NT2/D1 (cell line): ENCODE data around the gene TSEN2.

Source experiments
- DNase-seq: peaks from one replicate; pipeline ENCODE4 v3.0.0-alpha.2; 2011; ENCODE audit warnings: low read depth, low spot score
- H3K27me3 ChIP-seq: 2 replicates; pipeline ENCODE4 v1.6.0; 2011; ENCODE audit warnings: mild to moderate bottlenecking; ENCODE audit not compliant: insufficient read length, insufficient read depth
- H3K36me3 ChIP-seq: 2 replicates; pipeline ENCODE4 v1.6.1; 2011; ENCODE audit warnings: mild to moderate bottlenecking, low read length, mixed read lengths; ENCODE audit not compliant: insufficient read depth, insufficient read length
- H3K4me1 ChIP-seq: 2 replicates; pipeline ENCODE4 v1.5.1; 2011; ENCODE audit not compliant: insufficient read depth, insufficient read length
- H3K4me3 ChIP-seq: 2 replicates; pipeline ENCODE4 v1.5.1; 2011; ENCODE audit warnings: low read depth; ENCODE audit not compliant: insufficient read length
- H3K9ac ChIP-seq: 2 replicates; pipeline ENCODE4 v1.6.0; 2011; ENCODE audit warnings: low read depth; ENCODE audit not compliant: insufficient read length
- H3K9me3 ChIP-seq: 2 replicates; pipeline ENCODE4 v1.5.1; 2011; ENCODE audit warnings: mild to moderate bottlenecking, low read length; ENCODE audit not compliant: insufficient read depth
- SUZ12 ChIP-seq: IDR thresholded peaks from 2 replicates; pipeline ENCODE4 v1.6.1; 2011; ENCODE audit not compliant: insufficient read length, insufficient read depth; ENCODE audit errors: extremely low read depth
- YY1 ChIP-seq: IDR thresholded peaks from 2 replicates; pipeline ENCODE4 v1.6.1; 2011; ENCODE audit not compliant: insufficient read length, insufficient read depth
- ZNF274 ChIP-seq: IDR thresholded peaks from 2 replicates; pipeline ENCODE4 v1.6.1; 2011; ENCODE audit warnings: mild to moderate bottlenecking, low read depth, low read length

TSEN2 gene

GRCh38 chr3:12484983-12485327, 675 bp downstream of the TSEN2 start:
- Histone ChIP-seq H3K9ac (peak overlapping the region; percentile 97), H3K4me1 (peaks cover 3% of the 10 kb centered on the region), H3K36me3 (peaks cover 35% of the 10 kb centered on the region), H3K4me3 (peak overlapping the region; percentile 87), H3K9me3 (no peaks in the 10 kb centered on the region), H3K27me3 (no peaks in the 10 kb centered on the region)
- TF ChIP-seq ZNF274 (no peak), SUZ12 (no peak), YY1 (no peak)
- no peak for DNase-seq

DNA sequence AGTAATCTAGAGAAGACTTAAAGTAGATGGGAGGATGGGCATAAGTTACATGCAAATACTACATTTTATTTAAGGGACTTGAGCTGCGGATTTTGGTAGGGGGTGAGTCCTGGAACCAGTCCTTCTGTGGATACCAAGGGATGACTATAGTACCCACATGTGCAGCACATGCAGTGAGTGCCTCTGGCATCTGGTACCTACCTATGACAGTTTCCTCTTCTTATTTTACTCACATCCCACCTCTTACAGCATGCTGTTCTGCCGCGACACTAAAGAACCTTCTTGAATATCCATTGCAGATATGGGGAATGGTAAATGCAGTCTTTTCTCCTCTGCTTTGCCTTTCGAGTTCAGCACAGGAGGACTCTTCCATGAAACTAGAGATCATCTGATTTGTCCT, 1.7 kb downstream of the TSEN2 start:
- Histone ChIP-seq H3K4me1 (peaks cover 3% of the 10 kb centered on the region), H3K27me3 (no peaks in the 10 kb centered on the region), H3K36me3 (peaks cover 44% of the 10 kb centered on the region), H3K9me3 (no peaks in the 10 kb centered on the region), H3K9ac (no peak overlapping the region), H3K4me3 (no peak overlapping the region)
- no peak for DNase-seq
- TF ChIP-seq SUZ12 (no peak), ZNF274 (no peak), YY1 (no peak)

DNA sequence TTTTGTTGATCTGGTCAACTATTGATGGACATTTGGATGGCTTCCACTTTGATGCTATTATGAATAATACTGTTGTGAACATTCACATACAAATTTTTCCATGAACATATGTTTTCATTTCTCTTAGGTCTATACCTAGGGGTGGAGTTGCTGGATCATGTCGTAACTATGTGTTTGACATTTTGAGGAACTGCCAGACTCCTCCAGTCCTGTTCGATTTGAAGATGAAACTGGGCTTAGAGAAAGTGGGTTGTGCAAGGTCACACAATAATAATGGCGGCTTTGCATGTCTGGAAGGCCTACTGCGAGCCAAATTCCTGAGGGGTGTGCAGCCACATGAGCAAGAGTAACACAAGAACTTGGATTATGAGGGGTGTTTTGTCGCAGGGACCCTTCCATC, 2.6 kb downstream of the TSEN2 start:
- no peaks in the 10 kb centered on the region for H3K9me3 ChIP-seq
- TF ChIP-seq YY1: no peak
- no peak for TF ChIP-seq ZNF274
- TF ChIP-seq SUZ12: no peak
- no peaks in the 10 kb centered on the region for H3K27me3 ChIP-seq
- H3K36me3 ChIP-seq: peaks cover 53% of the 10 kb centered on the region
- no peak overlapping the region for H3K9ac ChIP-seq
- peaks cover 3% of the 10 kb centered on the region for H3K4me1 ChIP-seq
- DNase-seq: no peak
- H3K4me3 ChIP-seq: no peak overlapping the region

- Histone ChIP-seq H3K4me1 (peaks cover 3% of the 10 kb centered on the region), H3K4me3 (no peak overlapping the region), H3K9me3 (no peaks in the 10 kb centered on the region), H3K27me3 (no peaks in the 10 kb centered on the region), H3K9ac (no peak overlapping the region), H3K36me3 (peaks cover 57% of the 10 kb centered on the region)
- TF ChIP-seq SUZ12 (no peak), YY1 (no peak), ZNF274 (no peak)
- DNase-seq: no peak
These were observed 3.1 kb downstream of the TSEN2 start for GRCh38 chr3:12487336-12487735.

- DNase-seq: no peak
- Histone ChIP-seq H3K9ac (no peak overlapping the region), H3K27me3 (no peaks in the 10 kb centered on the region), H3K36me3 (peaks cover 62% of the 10 kb centered on the region), H3K4me1 (peaks cover 3% of the 10 kb centered on the region), H3K4me3 (no peak overlapping the region), H3K9me3 (no peaks in the 10 kb centered on the region)
- TF ChIP-seq ZNF274 (no peak), SUZ12 (no peak), YY1 (no peak)
These were observed 3.5 kb downstream of the TSEN2 start for GRCh38 chr3:12487786-12488185.

- Histone ChIP-seq H3K4me3 (no peak overlapping the region), H3K27me3 (no peaks in the 10 kb centered on the region)
- DNase-seq: no peak
These were observed 5.1 kb downstream of the TSEN2 start for GRCh38 chr3:12489368-12489767.

DNA sequence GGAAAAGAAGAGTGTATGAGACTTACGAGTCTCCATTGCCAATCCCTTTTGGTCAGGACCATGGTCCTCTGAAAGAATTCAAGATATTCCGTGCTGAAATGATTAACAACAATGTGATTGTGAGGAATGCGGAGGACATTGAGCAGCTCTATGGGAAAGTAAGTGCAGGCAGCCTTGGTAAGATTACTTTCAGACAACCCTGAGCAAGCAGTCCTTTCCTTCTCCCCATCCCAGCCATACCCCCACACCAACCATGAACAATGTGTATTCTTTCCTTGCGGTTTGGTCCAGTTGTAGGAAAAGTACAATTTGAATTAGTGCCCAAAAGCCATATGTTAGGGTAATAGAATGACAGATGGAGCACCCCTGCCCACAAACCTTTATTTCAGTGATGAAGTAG, 5.6 kb downstream of the TSEN2 start:
- Histone ChIP-seq H3K36me3 (peaks cover 73% of the 10 kb centered on the region), H3K9me3 (no peaks in the 10 kb centered on the region), H3K4me1 (peaks cover 3% of the 10 kb centered on the region), H3K4me3 (no peak overlapping the region), H3K9ac (no peak overlapping the region), H3K27me3 (no peaks in the 10 kb centered on the region)
- TF ChIP-seq YY1 (no peak), ZNF274 (no peak), SUZ12 (no peak)
- no peak for DNase-seq

More at GRCh38 chr3:12489368-12489767, 5.1 kb downstream of the TSEN2 start:
- TF ChIP-seq ZNF274 (no peak), SUZ12 (no peak), YY1 (no peak)
- Histone ChIP-seq H3K4me1 (peaks cover 3% of the 10 kb centered on the region), H3K9me3 (no peaks in the 10 kb centered on the region), H3K9ac (no peak overlapping the region), H3K36me3 (peaks cover 71% of the 10 kb centered on the region)

- no peak for DNase-seq
- Histone ChIP-seq H3K9me3 (no peaks in the 10 kb centered on the region), H3K27me3 (no peaks in the 10 kb centered on the region), H3K4me1 (peaks cover 3% of the 10 kb centered on the region), H3K9ac (no peak overlapping the region), H3K36me3 (peaks cover 76% of the 10 kb centered on the region), H3K4me3 (no peak overlapping the region)
- no peak for TF ChIP-seq SUZ12
- no peak for TF ChIP-seq ZNF274
- TF ChIP-seq YY1: no peak
These were observed 6.3 kb downstream of the TSEN2 start for GRCh38 chr3:12490547-12490946.
